Measurements from ENCODE around the gene UCHL1. TPM values are rescaled to one million over a fixed set of nuclear protein-coding genes. Genes with fewer than 3 reads are reported as not detected.
"Not testable (repeated sequence)": the region's sequence is repeated elsewhere in the genome, so short reads cannot be mapped to it uniquely, and the experiment has no call there.

The UCHL1 gene
- total RNA-seq, 1 donor from 2014 or later: 252 TPM

DNA sequence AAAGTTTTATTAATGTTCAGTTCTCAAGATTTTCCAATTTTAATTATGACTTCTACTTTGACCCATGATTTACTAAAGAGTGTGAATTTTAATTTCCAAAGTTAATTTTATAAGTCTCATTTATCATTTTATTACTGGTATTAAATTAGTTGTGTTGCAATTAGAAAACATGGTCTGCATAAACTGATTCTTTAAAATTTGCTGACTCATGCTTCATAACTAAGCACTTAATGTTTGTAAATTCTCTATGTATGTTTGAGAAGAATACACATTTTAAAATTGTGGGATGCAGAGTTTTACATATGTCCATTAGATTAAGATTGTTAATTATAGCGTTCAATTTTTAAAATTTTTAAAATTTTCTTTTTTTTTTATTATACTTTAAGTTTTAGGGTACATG is 20.2 kb upstream of the UCHL1 start:
- DNase-seq (ENCODE audit: low read depth, low spot score): no peak

DNA sequence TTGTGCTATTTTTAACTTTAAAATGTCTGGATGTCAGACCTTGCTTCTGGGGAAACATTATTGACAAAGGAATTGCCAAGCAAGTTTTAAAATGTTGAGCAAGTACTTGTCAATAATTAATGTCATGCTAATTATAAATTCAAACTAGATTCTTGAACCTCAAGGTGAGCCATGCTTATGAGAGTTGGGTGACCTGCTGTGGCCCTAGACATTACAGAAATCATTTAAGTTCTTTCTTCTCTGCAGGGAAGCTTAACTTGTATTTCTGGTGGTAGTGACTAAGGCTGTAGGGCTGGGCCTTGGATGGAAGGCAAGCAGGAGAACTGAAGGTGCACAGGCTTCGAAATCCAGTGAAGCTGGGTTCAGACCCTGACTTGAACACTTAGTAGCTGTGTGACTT is 14.8 kb upstream of the UCHL1 start:
- DNase-seq (ENCODE audit: low read depth, low spot score): no peak

DNA sequence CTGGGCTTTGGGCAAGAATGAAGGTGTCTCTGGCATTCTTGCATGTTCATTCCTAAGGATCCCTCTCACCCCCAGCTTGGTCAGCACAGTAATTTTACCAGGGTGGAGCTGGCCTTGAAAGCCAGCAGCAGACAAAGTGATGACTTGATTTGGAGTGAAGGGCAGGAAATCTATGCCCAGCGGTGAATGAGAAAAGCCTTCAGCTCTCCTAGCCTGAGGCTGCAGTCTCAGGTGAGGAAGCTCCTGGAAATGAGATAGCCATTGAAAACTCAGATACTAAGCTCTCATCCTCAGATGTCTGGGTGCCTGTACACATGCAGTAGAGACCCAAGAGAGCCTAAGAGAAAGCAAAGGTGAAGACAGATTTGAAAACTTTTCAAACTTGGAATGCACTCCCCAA is 10.7 kb upstream of the UCHL1 start:
- no peak for DNase-seq (ENCODE audit: low read depth, low spot score)

- no peak for DNase-seq (ENCODE audit: low read depth, low spot score)
Measured at GRCh38 chr4:41256131-41256739, 493 bp upstream of the UCHL1 start.

GRCh38 chr4:41257257-41257901 is 651 bp downstream of the UCHL1 start:
- no peak for DNase-seq (ENCODE audit: low read depth, low spot score)

DNA sequence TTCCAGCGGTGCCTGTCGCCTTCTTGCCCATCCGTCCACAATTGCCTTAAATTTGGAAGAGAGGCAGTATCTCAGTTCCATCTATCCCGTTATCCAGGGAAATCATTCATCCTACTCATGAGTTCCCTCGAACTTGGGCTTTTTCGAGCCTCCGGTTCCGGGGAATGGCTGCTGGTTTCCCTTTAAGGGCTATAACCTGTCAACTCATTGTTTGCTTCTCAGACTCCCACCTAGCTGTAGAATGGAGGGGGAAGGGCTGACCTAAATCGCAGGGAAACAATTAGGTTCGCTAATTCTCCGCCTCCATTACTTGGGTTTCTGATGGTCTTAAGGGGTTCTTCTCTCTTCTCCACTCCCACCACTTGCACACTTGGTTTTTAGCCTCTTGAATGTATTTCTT is 1.2 kb downstream of the UCHL1 start:
- no peak for DNase-seq (ENCODE audit: low read depth, low spot score)

GRCh38 chr4:41258783-41259182 is 2.1 kb downstream of the UCHL1 start:
- DNase-seq (ENCODE audit: low read depth, low spot score): peak; percentile 11

GRCh38 chr4:41260116-41260733 is 3.5 kb downstream of the UCHL1 start:
- no peak for DNase-seq (ENCODE audit: low read depth, low spot score)

DNA sequence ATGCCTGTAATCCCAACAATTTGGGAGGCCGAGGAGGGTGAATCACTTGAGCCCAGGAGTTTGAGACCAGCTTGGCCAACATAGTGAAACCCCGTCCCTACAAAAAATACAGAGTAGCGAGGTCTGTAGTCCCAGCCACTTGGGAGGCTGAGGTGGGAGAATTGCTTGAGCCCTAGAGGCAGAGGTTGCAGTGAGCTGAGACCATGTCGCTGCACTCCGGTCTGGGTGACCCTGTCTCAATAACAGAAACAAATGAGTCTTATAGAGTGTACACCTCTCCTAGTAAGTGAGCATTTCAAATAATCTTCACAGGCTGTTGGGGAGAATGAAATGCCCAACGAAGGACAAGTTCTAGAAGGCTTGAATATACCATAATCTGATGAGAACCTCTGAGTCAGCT is 5.5 kb downstream of the UCHL1 start:
- no peak for DNase-seq (ENCODE audit: low read depth, low spot score)

GRCh38 chr4:41264212-41264611 is 7.5 kb downstream of the UCHL1 start:
- DNase-seq (ENCODE audit: low read depth, low spot score): no peak

- no peak for DNase-seq (ENCODE audit: low read depth, low spot score)
Measured at GRCh38 chr4:41267997-41268396, 11.3 kb downstream of the UCHL1 start.

DNA sequence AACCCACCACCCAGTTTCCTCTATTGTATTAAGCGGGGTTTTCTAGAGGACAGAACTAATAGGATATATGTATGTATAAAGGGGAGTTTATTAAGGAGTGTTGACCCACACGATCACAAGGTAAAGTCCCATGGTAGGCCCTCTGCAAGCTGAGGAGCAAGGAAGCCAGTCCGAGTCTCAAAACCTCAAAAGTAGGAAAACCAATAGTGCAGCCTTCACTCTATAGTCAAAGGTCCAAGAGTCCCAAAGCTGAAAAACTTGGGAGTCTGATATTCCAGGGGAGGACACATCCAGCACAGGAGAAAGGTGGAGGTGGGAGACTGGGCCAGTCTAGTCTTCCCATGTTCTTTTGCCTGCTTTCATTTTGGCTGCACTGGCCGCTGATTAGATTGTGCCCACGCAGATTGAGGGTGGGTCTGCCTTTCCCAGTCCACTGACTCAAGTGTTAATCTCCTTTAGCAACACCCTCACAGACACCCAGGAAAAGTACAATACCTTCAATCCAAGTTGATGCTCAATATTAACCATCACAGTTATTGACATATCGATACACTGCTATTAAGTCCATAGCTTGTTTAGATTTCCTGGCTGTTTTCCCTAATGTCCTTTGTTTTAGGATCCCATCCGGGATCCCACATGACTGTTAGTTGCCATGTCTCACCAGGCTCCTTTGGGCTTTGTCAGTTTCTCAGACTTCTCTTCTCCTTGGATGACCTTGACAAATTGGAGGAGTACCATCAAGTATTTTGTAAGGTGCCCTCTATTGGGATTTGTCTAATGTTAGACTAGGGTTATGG is 12.2 kb downstream of the UCHL1 start:
- no peak for DNase-seq (ENCODE audit: low read depth, low spot score)

DNA sequence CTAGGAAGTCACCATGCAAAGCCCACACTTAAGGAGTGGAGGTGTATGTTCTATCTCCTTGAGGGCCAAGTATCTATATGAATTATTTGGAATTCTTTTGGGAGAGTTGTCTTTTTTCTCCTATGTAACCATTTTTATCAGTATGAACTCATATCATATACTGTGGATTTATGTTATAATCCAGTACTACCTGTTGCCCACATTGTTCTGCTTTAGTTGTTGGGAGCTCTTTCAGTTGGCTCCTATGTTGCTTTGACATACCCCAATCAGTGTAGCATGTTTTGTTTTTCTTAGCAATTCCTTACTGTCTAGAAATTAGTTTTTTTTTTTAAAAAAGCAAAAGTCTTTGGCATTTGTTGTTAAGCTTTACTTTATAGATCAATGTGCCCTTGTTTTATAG is 13.0 kb downstream of the UCHL1 start:
- DNase-seq (ENCODE audit: low read depth, low spot score): no peak

- DNase-seq (ENCODE audit: low read depth, low spot score): not testable (repeated sequence)
Measured at GRCh38 chr4:41275931-41276330, 19.2 kb downstream of the UCHL1 start.

DNA sequence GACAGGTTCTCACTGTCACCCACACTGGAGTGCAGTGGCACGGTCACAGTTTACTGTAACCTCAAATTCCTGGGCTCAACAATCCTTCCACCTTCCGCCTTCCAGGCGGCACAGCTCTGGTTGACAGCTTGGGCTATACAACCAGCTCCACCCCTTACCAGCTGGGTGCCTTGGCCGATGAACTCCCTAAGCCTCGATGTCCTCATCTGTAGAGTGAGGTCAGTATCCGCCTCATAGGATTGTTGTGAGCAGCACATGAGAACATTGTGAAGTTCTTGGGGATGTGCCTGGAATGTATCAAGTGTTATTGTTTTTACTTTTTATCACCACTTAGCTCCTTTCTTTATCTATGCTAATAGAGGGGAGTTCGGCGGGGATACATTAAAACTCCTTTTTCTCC is 23.3 kb downstream of the UCHL1 start:
- no peak for DNase-seq (ENCODE audit: low read depth, low spot score)

DNA sequence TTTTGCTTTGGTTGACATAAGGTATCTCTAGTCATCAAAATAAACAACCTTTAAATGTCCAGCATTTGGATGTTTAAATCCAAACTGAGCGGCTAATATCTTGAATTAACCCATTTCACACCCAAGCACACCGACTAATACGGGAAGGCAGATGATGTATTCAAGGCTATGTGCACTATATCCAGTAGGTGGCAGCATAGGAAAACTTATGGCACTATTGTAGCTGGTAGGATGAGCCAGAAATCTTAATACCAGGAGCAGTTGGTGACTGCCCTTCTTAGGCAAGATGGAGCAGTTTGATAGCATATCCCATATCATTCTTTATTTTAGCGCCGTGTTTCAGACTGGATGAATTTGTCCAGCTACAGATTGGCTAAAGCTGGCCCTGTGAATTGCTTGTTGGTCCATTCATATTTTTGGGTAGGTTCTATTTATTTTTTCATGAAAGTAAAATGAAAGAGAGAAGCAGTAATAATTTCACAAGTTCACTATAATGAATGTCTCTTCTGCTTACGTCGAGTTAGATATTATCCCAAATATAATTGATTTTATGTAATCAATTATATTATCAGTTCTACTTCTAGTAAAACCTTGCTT is 24.4 kb downstream of the UCHL1 start:
- DNase-seq (ENCODE audit: low read depth, low spot score): peak; percentile 51

DNA sequence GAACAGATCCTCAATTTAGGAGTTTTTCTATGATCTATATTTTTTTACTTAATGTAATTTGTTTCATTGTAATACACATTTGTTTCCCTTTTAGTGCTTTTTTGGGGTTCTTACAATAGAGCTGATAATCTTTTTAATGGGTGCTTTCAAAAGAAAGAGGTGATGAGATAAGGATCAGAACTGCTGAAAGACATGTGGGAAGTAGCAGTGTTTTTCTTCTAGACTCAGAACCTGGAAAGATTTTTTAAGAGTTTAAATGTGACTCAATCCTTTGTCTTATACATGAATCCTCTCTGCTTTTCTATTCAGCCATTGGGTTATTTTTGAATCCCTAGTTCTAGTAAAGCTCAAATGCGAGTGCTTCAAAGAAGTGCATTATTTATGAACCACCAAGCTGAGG is 25.6 kb downstream of the UCHL1 start:
- DNase-seq (ENCODE audit: low read depth, low spot score): no peak

DNA sequence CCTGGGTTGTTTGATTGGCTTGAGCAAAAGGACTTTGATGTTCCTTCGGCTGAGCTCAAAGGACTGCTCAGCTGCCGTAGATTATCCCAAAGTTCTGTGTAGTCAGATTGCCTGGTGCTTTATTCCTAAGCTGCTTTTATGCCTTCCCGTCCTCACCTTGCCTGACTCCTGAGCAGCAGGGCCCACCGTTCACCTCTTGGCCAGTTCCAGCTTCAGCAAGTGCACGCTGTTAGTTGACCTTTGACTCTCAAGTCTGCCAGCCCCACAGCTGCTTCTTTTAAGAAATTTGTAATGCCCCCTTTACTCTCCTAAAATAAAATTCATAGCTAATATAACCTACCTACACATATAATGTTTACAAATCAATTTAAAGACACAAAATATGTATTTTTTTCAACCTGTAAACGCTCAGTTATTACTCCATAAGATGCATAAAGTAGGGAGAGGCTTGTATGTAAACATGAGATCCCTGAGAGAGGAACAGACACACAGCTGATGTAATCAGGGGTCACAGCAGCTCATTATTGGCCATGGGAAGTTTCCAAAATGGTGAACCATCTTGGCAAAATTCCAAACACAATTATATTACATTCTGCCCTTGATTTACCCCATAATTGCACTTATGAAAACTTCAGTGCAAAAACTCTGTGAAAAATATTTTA is 28.6 kb downstream of the UCHL1 start:
- DNase-seq (ENCODE audit: low read depth, low spot score): no peak

DNA sequence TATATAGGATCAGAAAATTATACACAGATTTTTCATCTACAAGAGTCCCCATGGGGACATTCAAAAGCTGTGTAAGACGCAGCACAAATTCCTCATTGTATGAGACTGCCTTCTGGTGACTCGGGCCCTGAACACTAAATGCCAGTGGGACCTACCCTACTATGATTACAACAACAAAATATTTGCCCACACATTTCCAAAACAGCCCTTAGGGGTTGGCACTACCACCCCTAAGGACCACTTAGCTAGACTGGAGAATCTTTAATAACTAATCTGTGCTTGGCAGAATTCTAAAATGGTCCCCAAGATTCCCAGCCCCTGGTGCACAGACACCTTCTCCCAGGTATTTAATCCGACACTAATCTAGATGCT is 29.1 kb downstream of the UCHL1 start:
- DNase-seq (ENCODE audit: low read depth, low spot score): no peak

DNA sequence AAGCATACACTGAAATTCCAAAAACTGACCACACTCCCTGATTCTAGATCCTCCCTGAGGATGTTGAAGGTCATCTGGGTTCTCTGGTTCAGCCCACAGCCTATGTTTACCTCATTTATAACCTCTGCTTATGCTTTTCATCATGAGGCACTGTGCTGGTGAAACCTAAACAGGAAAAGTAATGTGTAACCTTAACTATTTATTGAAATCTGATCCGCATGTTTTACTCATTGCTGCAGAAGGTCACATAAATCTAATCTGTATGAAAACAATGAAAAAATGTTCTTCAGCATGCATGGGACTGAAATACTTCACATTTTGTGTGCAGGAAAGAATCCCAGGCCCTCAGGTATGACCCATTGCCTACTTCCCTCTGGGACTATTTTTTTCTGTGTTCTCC is 30.3 kb downstream of the UCHL1 start:
- no peak for DNase-seq (ENCODE audit: low read depth, low spot score)

- DNase-seq (ENCODE audit: low read depth, low spot score): no peak
Measured at GRCh38 chr4:41287852-41288251, 31.1 kb downstream of the UCHL1 start.

All from pulmonary artery endothelial cell (primary cell).